GM19043 (cell line): ENCODE results near the gene OBSL1.

ENCODE experiments used
- ATAC-seq: cut with Tn5 transposase; IDR thresholded peaks from one replicate; pipeline ENCODE4 v1.9.1; 2021; ENCODE audit warnings: low read depth; ENCODE audit not compliant: unreplicated experiment

OBSL1 gene

DNA sequence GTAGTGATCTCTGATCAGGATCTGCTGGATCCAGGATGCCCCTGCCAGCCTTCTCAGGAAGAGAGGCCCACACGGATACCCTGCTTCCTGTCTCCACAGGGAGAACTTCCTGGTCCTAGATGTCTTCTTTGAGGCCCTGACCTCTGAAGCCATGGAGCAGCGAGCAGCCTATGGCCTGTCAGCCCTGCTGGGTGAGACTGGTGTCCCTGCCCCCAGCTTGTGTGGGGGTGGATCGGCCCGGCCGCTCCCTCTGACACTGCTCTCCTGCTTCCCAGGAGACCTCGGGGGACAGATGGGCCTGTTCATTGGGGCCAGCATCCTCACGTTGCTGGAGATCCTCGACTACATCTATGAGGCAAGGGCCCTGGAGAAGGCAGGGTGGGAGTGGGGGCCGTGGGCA, 34.4 kb downstream of the OBSL1 start:
- no peak for ATAC-seq

DNA sequence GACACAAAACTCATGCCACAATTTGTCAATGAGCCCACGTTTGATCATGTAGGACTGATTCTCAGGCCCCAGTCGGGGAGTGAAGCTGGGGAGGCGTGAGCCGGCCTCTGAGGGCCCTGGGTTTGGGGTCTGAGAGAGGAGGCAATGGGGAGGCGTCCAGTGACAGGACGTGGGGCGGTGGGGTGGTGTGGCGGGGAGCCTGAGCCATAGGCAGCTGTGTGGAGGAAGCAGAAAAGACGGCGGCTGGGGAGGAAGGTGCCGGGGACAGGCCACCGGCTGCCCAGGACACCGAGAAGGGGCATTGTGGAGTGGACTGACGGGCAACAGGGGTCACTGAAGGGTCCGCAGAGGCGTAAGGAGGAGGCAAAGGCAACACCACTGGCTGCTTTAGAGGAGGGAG, 34.9 kb downstream of the OBSL1 start:
- ATAC-seq, result no peak

DNA sequence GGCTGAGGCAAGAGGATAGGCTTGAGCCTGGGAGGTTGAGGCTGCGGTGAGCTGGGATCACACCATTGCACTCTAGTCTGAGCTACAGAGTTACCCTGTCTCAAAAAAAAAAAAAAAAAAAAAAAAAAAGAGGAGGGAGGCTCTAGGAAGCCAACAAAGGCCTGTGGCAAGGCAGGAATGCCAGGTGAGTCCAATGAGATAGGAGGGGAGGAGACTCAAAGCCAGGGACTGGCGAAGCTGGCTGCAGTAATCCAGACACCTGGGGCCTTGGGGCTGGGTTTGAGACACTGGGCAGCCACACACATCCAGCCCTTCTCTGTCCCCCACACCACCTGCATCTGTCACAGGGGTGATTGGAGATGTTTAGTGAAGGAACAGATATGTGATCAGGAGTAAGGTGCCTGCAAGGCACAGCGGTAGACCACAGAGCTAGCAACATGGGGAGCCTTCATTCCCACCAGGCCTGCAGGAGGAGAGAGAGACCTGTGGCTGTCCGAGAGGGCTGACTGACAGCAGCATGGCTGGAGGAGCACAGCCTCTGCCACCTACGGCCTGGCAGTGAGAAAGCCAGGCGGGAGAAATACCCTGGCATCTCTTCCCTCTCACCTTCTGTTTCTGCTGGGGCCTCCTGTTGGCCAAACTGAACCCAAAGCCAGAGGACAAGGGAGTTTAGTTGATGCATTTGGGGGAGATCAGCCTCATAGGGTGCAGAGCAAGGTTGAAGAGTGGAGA, 37.2 kb downstream of the OBSL1 start:
- ATAC-seq, result no peak

DNA sequence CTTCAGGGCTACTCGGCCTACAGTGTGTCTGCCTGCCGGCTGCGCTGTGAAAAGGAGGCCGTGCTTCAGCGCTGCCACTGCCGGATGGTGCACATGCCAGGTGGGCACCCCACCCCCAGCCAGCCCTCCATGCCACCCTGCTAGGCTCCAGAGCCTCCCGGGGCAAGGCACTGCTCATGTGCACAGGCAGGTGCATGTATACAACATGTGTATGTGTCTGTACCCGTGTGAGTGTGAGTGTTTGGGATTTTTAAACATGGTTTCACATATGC, 39.0 kb downstream of the OBSL1 start:
- ATAC-seq, result no peak

DNA sequence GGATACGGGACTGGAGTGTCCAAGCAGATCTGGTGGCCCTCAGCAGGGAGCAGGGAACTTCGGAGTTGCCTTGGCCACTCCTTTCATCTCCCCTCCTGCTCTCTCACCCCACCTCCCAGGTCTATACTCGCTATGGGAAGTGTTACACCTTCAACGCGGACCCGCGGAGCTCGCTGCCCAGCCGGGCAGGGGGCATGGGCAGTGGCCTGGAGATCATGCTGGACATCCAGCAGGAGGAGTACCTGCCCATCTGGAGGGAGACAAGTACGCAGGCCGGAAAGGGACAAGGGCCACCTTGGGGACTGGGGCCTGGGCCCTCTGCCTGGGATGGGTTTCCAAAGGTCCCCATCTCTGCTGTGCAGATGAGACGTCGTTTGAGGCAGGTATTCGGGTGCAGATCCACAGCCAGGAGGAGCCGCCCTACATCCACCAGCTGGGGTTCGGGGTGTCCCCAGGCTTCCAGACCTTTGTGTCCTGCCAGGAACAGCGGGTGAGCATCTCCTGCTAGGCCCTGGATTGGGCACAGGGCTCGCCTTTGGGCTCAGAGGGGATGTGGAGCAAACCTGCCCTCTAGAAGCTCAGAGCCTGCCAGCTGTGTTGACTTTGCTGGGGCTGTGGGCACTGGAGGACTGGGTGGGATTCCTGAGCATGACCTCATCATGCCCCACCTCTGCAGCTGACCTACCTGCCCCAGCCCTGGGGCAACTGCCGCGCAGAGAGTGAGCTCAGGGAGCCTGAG, 39.5 kb downstream of the OBSL1 start:
- no peak for ATAC-seq

DNA sequence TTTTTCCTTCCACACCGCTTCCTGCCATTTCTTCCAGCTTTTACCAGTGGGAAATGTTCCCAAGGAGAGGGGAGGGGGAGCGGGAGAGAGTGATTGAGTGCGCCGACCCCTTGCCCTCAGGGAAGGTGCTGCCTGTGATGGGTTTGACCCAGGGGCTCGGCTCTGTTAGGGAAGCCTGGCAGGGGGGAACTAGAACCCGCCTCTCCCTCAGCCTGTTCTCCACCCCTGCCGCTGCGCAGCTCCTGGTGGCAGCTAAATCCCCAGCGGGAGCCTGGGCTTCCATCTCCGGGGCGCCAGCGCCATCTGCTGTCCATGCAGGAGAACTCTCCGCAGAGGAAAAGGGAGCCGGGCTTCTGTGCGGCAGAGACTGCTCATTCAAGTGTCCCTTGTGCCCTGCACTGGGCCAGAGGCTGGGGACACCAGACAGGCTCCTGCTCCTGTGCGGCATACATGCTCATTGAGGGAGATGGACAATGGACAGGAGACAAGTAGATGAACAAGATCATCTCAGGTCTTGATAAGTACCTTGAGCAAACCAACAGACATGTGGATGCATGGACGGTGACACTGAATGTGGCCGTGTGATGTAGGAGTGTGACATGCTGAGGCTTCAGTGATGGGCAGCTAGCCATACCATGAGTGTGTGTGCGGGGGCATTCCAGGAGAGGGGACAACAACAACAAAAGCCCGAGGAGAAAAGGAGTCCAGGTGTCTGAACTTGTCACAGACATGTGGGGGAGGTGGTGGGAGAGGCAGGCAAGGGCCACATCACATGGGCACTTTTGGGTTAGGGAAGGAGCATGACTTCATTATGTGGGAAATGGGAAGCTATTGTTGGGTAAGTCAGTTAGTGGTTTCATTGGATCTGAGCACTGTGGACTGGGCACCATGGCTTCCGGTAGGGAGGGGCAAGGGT, 41.0 kb downstream of the OBSL1 start:
- ATAC-seq, result peak; percentile 97

DNA sequence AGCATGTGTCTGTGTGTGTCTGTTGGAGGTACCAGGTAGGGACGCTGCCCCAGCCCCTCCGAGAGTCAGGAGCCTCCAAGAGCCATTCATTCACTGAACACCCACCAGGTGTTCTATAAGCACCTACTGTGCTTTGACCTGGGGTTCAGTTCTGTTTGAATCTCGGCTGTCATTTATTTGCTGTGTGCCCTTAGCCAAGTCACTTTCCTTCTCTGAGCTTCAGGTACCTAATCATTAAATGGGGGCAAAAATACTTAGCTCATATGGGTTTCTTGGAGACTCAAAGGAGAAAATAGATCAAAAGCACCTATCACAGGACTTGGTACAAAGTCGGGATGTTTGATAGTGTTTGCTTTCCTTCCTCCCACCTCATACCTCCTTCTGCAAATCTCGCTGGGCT, 43.9 kb downstream of the OBSL1 start:
- ATAC-seq, result no peak

DNA sequence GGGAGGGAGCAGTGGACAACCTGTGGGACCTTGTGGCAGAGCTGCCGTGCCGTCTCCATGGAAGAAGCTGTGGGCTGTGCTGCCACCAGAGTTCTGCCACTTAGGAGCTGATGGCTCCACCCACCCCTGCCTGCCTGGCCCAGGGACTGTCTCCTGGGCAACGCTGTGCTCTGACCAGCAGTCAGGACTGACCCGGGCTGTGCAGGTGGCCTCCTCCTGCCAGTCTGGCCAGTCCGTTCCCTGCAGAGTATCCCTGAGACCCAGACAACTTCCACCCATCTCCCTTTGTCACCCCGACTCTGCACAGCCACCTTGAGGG, 44.3 kb downstream of the OBSL1 start:
- no peak for ATAC-seq

DNA sequence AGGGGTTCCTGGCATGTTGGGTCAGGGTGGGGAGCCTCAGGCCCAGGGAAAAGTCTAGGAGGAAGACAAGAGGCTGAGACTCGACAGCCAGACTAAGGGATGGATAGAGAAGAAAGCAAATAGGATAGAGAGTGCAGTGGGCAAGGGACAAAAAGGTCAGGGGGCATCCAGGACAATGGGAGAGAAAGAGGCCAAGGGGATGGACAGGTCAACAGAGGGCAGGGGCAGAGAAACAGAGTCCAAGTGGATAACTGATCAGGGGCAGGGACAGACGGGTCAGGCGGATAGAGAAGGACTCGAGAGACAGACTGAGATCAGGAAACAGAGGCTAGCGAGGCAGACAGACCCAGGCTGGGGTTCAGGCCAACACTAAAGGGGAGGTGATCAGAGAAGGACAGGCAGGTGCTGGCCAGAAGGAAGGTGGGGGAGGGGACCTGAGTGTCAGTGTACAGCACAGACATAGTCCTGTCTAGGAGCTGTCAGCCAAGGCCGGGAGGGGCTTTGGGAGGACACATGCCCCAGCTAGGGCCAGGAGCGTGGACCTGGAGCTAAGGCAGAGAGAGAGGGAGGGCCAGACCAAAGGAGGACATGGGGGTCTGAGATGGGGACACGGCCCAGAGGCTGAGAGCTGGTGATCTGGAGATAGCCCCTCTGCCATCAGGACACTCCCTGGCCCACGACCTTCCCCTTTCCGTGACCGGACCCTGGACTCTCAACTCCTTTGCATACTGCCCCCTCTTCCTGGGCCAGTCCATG, 44.8 kb downstream of the OBSL1 start:
- no peak for ATAC-seq

DNA sequence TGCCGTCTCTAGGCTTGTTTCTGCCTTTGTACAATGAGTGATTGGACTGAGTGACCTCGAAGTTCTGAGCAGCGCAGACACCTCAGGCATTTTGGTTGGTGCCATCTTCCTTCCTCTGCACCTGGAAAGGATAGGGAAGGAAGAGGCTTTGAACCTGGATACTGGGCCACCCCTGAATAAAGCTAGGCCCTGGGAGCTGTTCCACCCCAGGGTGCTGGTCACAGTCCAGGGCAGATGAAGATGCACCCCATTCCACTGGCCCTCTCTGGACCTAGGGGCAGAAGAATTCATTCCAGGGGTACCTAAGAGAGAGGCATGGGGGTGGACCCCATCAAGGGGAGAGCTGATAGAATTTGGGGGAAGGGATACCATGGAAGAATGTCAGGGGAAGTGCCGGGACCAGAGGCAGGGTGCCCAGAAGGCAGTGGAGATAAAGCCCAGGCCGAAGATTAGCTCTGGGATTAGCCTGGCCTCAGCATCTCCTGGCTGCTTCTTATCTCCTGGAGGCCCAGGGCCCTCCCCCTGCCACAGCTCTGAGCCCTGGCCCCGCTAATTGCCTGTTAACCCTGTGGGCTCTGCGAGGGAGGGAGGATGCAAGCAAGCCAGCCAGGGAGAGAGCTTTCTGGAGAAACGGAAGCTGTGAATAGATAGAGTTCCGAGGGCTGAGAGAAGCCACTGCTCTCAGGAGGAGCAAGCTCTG, 45.7 kb downstream of the OBSL1 start:
- ATAC-seq, result no peak

DNA sequence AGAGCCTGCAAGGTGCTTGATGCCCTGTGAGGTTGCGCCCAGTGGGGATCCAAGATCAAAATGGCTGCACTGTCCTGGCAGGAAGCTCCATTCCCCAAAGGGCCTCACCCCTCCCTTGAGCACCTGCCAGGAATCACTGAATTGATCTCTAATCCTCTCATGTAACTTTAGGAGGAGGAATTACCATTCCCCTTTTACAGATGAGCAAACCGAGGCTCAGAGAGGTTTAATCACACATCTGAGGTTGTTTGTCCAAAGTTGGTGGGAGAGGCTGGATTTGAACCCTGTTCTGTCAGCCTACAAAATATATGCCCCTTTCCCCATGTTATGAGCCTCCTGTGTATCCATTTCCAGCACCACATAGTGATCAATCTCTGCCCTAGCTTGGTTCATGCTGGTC, 46.5 kb downstream of the OBSL1 start:
- no peak for ATAC-seq

DNA sequence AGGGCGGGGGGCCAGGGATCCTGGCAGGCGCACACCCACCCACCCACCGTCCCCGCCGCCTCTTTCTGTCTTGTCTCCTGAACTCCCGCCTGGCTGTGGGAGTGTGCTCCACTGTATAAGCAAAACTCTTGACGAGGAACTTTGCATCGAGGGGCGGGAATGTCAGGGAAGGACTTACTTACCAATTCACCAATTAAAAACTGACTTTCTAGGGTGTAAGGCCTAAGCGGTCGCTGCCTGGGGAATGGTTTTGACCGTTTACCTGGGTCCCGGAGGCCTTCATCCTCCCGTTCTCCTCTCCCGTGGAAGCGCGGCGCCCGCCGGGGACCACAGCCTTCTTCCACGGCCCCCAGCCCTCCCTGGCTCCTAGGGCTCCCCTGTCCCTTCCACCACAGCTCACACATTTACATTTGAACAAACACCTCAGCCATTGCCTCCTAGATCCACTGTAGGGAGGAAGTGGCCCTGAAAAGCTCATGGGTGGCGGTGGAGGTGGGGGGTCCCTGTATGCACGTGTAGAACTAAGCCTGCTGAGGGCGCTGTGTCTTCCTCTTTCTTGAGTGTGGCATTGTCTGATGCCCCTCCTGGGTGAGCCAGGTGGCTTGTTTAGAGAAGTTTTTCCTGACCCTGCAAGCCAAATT, 48.2 kb downstream of the OBSL1 start:
- no peak for ATAC-seq

DNA sequence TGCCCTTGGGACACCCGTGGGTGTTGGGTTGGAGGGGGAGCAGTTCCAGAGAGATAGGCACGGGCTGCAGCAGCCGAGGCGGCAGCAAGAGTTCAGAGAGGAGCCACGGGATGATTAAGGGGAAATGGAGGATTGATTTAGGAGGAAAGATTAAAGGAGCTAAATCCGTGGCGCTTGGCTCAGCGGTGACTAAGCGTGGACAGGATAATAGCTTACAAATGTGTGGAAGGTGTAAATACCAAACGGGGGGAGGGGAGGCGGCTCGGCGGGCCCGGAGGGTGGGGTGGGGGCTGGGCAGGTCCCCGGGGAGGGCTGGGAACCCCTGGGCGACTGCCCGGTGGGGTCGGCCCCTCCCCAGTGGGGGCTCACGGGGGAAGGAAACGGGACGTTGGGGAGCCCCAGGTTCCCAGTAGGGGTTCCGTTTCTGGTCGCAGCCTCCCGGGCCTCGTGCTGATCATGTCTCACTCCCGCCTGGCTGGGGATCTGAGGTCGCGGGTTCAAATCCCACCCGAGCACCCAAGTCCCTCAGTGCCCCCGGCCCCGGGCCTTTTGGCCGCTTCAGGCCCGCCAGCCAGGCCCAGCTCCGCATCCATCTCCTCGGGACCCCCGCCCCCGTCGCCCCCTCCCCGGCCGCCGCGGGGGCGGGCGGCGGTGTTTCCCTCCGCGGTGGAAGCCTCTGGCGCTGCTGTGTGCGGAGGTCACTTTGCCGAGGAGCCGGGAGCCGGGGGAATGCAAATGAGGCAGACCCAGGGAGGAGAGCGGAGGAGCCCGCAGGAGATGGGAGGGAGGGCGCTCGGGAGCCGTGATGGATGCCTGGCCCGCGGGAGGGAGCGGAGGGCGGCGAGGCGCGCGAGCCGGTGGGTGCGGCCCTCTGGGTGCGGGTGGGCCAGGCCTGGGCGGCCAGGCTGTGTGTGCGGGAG, 49.0 kb downstream of the OBSL1 start:
- no peak for ATAC-seq

DNA sequence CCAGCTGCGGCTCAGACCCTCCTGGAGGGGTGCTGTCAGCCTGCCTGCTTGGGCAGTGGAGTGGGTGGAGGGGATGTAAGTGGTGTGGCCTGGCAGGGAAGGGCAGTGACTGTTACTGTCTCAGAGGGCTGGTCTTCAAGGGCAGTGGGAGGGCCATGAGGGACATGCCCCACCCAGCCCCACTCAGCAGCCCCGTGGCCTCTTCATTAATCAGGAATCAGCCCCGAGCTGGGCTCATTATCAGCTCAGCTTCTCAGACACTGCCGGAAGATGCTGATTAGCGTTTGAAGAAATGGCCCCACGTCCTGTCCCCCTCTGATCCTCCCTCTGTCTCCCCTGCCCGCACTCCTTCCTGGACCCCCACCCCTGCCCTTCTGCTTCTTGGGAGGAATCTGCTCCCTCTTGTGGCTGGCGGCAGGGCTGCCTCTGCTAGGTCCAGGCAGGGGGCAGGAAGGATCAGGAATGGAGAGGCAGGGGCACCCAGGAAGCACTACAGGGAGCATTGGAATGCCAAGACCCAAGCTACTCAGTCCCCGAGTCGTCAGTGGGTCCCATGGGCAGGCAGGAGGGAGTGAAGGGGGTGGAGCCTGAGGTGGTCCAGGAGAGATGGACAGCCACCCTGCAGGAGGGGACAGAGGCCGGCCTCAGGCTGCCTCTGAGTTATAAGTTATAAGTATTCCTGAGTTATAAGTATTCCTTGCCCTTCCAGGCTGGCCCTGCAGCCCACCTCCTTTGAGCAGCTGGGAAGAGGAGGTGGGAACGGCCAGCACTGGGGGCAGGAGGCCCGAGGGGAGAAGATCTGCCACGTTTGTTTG, 50.1 kb downstream of the OBSL1 start:
- no peak for ATAC-seq

DNA sequence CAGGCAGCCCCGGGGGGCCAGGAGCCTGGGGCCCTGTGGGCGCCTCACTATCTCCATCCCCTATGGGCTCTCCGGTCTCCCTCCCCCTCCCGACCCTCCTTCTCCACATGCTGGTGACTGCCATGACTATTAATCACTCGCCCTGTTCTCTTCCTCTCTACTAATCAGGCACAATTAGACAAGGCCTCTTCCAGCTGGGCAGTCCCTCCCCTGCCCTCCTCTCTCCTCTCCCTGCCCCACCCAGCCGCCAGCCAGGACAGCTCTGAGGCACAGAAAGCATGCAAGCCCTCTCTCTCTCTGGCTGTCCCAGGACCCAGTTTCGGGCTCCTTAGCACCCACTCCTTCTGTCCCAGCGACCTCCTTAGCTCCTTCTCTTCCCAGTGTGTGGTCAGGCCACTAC, 51.3 kb downstream of the OBSL1 start:
- ATAC-seq, result no peak

DNA sequence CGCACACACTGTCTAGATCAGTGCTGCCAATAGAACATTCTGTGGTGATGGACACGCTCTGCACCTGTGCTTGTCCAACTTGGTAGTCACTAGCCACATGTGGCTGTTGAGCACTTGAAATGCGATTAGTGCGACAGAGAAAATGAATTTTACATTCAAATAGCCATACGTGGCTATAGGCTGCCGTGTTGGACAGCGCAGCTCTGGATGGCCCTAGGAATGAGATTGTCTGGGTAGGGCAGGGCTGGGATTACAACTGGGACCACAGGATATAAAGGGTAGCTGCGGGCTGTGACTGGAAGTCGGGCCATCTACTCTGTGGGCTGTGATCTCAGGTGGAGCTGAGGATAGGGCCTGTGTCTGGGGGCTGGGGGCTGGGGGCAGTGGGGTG, 51.8 kb downstream of the OBSL1 start:
- no peak for ATAC-seq

DNA sequence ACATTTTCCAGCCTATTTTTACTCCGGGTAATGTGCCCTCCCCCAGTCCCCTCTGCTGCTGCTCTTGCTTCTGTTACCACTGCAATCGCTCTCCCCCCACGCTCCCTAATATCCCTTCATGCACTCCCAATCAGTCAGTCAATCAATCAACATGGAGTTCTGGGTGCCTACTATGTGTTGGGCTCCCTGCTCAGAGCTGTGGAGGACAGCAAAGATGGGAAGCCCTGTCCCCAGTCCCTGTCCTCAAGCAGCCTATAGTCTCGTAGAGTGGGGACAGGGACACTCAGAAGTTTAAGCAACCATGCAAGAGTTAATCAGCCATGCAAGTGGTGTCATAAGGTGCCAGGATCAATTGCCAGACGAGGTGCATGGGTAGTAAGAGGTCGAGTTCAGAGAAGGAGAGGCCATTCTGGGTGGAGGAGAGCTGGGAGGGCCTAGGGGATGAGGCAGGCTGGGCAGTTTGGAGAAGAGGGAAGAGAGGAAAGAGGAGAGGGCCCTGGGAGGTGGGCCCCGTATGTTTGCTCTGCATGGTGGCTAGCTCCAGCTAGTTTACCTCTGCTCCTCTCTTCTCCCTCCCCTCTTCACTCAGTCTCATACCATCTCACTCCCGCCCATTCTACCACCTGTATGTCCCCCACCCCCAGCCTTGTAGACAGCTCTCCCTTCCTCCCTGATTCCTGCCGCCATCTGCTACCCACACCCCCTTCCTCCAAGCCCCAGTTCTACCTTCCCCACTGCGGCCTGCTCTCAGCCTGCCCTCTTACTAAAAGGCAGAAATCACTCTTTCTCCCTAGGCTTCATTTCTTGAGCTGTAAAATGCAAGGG, 53.2 kb downstream of the OBSL1 start:
- ATAC-seq, result no peak
